Right ventricle myocardium inferior (tissue), 1 donor: Measurements from ENCODE around the gene NRIP1. TPM values are rescaled to one million over a fixed set of nuclear protein-coding genes. Genes with fewer than 3 reads are reported as not detected.
"Not testable (repeated sequence)": the region's sequence is repeated elsewhere in the genome, so short reads cannot be mapped to it uniquely, and the experiment has no call there.

ENCODE experiments used
- ATAC-seq: fragments of 200-7000 bp; cut with Tn5 transposase; one replicate; pipeline ENCODE4 v1.9.1; 2020; ENCODE audit warnings: mild to moderate bottlenecking, moderate library complexity
- DNase-seq: peaks from one replicate; pipeline ENCODE4 v3.0.0; 2021; ENCODE audit errors: missing footprints
- intact Hi-C: fragments of 100-400 bp; cut with DNase I; formaldehyde crosslinking; loops from one replicate; pipeline ENCODE4 v1.11.0; 2022
- total RNA-seq: library from RNA; stranded (reverse); fragmentation: NEBNext Ultra II Directional; extraction: Animal tissue kit (Norgen Biotek cat#: 25700); gene quantifications from one replicate; pipeline ENCODE4 v1.2.1, GENCODE V29; 2021
- donor health status: DM: no; HTN: yes; CAD: no; lungs with severe emphysema.

The NRIP1 gene
- total RNA-seq, 1 donor from 2014 or later = 16.0 TPM

DNA sequence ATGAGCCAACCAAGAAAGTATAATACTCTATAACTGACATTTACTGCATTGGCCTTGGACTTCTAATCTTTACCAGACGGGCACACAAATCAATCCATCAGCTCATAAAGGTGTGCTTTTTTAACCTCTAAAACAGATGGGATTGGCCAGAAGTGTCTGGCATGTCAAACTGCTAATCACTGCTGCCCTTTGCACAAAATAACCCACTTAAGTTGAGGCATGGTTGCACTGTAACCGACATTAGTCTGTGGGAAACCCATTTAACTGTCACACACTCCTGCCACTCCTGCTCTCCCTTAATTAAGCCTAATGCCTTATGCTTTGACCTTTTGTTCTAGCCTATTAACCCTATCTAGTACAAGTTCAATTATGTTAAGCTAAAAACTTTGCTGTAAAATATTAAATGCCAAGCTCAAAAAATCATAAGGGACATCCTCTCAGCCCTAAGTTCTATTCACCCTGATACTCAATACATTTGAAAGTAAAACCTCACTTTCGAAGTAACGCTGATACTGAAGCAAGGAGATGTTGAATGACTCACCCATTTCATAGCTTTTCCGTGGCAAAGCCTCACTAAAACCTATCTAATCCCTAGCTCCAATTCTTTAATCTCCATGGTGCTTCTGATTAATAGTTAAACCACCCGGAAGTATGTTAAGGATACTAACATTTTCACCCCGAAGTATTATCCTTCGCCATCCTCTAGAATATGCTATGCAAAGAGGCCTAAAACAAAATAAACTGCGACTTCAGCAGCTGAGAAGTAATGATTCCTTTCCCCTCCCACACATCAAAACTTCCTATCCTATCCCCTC is 12.9 kb downstream of the NRIP1 start:
- intact Hi-C loops = no loop called here
- DNase-seq = no peak
- no peak for ATAC-seq

DNA sequence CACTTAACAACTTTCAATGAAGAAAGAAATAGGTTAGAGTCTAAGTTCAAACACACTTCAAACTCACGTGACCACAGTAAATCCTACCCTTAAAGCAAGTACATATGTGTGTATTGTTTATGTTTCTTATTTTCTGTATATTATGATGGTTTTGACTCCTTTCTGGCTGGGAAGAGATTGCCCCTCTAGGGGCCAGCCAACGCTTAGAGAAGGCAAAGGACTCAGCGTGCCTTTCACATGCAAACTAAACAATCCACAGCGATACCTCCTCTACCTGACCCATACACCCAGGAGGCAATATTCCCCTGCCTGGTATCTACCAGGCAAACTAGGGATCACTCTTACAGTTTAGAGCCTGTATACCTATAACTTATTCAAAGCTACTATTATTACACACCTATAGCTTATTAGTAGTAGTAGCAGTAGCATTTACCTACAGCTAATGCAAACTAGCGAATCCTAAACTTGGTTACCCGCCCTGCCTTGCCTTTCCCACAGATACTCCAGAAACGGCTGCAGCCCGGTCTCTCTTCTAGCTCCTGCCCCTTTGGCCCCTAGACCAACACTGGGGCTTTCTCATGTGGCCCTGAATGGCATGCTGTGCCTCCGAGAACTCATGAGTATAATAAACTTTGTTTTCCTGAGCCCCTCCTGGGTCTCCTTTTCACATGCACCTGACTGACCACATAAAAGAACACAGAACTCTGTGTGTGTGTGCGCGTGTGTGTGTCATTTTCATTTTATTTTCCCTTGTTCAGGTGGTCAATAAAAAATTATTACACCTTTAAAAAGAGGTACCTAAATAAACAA is 14.0 kb downstream of the NRIP1 start:
- DNase-seq (no peak), ATAC-seq (no peak)
- intact Hi-C loops = no loop called here

DNA sequence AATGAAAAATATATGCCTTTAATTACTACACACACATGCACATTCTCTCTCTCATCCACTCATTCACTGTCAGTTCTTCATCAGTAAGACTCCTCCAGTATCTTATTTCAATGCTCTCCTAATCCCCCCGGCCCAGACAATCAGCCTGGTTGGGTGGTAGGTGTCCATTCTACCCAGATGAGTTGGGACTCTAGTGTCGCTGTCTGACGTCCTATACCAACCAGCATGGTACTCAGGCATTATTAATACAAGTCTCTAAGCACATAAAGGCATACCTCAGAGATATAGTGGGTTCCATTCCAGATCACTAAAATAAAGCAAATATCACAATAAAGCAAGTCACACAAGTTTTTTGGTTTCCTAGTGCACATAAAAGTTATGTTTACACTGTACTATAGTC is 19.8 kb downstream of the NRIP1 start:
- no peak for ATAC-seq
- no peak for DNase-seq
- intact Hi-C loops = no loop called here

DNA sequence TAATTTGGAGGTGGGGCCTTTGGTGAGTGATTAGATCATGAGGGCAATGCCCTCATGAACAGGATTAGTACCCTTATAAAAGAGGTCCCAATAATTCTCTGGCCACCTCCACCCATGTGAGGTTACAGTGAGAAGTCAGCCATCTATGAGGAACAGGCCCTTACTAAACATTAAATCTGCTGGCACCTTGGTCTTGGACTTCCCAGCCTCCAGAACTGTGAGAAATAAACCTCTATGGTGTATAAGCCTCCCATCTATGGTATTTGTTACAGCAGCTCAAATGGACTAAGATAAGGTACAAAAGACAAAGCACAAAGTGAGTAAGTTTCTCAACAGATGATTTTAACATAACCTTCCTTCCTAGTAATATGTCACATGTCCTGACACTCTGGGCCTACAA is 22.3 kb downstream of the NRIP1 start:
- intact Hi-C loops = no loop called here
- ATAC-seq (no peak), DNase-seq (no peak)

DNA sequence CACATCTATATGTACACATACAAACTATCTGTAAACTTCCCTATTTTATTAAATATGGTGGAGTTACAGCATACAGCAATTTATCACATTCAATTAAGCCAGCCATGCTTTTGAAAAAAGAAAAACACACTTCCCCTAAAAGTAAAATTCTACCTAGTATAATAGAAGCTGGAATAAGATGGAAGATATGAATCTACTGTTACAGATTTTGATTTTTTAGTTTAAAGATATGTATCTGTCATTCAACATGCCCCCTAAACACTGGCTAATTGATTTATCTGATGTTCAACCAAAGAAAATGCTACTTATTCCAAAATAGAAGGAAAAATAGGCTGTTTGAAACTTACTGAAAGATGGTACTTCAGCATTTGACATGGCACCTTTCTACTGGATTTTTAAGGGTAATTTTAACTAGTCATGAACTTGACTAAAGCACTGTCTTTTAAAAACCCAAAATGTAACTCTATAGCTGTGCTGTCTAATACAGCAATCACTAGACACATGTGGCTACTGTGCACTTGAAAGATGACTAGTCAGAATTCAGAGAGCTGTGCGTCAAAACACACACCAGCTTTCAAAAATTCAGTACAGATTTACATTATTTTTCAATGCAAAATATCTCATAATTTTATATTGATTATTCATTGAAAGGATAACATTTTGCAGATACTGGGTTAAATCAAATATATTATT is 25.0 kb downstream of the NRIP1 start:
- DNase-seq (no peak), ATAC-seq (no peak)
- intact Hi-C loops = no loop called here

DNA sequence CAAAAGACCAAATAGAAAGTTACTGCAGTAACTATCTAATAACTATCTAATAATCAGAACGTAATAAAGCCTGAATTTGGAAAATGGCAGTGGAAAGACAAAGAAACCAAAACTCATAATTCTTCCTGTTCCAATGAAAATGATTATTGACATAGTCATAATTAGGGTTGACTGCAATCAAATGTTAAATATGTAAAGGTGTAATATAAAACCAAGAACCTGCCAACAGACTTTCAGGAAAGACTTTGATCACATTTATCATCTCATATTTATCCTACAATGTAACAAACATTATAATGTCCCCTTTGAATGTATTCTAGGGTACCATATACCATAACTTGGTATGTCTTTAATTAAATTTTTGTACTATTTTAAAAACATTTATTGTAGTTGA is 26.9 kb downstream of the NRIP1 start:
- DNase-seq (no peak), ATAC-seq (no peak)
- intact Hi-C loops = no loop called here

DNA sequence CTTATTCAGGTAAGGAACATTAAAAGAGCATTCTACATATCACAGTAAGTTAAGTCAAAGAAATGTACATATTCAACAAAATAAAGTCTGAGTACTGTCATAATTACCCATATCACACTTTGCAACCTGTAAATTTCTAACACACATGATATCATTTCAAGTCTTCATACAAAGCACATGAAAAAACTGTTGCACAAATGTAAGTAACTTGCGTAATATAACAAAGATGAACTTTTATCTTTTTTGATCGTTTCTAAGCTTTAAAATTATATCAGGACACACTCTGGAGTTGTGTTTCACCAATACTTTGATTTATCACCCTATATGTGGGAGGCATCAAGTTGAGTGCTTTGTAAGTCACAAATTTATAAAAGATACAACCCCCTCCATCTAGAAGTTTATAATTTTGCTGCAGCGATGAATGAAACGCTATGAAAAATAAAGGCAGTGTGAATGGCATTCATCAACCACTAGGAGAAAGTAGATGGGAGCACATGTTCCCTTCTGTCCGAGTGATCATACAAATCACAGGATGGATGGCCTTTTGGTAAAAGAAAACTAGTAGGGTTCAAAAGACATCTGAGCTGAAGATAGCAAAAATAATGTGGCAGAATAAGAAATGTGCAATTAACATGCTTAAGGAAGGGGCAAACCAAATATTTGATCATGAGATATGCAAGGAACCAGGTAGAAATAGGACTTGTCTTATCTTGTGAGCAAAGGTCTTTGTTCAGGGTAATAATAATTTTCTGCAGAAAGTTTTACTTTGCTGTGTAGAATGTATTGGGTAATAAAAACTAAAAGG is 27.5 kb downstream of the NRIP1 start:
- intact Hi-C loops = no loop called here
- ATAC-seq (no peak), DNase-seq (no peak)

DNA sequence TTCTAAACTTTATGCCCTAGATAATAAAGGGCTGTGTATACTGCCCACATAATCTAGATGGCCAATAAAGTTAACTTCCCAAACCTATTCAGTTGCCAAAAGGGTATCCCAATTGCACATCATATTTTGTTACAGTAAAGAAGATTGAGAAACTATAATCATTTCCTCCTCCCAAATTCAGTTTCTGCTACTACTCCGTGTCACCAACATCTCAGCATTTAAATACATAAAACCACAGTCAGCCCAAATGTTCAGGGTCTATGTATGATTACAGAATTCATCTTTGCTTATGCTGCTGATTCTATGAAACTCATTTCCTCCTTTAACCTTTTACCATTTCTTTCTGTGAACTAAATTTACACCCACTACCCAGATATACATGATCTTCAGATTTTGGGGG is 28.6 kb downstream of the NRIP1 start:
- DNase-seq = no peak
- no peak for ATAC-seq
- intact Hi-C loops = no loop called here

DNA sequence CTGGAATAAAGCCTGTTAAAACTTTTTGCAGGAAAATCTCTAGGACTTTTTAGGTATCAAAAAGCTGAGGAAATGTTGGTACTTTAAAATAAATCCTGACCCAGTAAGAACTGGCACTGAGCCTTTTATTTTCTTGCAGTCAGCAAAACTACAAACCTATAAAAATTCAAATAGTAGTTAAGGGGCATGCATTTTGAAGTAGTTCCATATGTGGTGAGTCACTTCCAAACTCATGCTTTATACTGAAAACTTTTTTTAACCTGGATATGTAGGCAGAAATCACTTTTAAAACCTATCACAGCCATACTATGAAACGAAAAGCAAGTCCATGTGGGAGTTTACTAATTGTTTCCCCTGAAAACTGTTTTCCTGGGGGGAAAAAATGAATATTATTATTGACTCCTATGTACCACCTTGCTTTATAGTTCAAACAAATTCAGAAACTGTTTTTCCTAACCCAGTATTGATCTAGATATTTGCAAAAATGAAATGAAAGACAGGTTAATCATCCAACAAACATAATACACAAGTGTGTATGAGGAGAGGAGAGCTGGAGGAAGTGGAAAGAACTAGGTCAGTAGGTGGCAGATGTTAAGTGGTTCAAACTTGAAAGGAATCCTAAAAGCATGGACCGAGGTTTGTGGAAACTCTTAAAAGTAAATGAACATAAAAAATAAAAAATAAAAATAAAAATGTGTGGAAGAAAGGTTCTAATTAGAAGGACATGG is 30.5 kb downstream of the NRIP1 start:
- ATAC-seq = no peak
- intact Hi-C loops = no loop called here
- no peak for DNase-seq

DNA sequence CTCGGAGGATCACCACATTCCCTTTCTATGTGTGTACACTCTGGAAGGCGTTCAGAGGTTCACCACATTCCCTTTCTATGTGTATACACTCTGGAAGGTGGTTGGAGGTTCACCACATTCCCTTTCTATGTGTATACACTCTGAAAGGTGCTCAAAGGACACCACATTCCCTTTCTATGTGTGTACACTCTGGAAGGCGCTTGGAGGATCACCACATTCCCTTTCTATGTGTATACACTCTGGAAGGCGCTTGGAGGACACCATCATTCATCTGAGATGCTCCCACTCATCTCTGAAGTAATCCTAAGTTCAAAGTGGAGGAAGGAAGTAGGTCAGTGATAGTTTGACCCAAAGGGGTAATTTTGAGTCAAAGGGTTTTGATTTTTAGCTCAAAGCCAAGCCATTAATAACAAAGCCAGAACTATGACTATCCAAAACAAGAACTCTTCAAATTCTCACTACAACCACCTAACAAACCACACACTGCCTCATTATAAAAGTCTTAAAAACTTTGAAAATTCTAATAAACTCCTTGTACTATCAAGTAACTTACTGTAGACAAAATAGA is 32.9 kb downstream of the NRIP1 start:
- no peak for ATAC-seq
- intact Hi-C loops = no loop called here
- DNase-seq = no peak

DNA sequence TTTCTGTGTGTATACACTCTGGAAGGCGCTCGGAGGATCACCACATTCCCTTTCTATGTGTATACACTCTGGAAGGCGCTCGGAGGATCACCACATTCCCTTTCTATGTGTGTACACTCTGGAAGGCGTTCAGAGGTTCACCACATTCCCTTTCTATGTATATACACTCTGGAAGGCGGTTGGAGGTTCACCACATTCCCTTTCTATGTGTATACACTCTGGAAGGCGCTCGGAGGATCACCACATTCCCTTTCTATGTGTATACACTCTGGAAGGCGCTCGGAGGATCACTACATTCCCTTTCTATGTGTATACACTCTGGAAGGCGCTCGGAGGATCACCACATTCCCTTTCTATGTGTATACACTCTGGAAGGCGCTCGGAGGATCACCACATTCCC is 33.4 kb downstream of the NRIP1 start:
- DNase-seq, ATAC-seq, intact Hi-C loops: not testable (repeated sequence)

DNA sequence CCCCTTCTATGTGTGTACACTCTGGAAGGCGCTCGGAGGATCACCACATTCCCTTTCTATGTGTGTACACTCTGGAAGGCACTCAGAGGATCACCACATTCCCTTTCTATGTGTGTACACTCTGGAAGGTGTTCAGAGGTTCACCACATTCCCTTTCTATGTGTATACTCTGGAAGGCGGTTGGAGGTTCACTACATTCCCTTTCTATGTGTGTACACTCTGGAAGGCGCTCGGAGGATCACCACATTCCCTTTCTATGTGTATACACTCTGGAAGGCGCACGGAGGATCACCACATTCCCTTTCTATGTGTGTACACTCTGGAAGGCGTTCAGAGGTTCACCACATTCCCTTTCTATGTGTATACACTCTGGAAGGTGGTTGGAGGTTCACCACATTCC is 33.9 kb downstream of the NRIP1 start:
- intact Hi-C loops = not testable (repeated sequence)

DNA sequence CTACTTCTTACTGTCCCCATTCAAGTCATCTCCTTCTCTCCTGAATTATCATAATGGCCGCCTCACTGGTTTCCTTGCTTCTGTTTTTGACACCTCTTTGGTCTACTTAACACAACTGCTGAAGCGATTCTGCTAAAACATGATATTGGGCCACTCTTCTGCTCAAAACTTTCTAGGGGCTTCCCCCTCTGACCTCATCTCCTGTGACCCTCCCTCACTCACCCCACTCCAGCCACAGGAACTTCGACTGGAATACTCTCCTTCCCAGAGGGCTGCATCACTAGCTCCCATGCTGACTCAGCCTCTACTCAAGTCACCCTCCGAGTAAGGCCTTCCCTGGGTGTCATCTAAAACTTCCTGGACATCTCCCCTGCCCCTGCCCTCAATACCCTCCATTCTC is 35.7 kb downstream of the NRIP1 start:
- intact Hi-C loops = no loop called here
- no peak for ATAC-seq

More for the DNA sequence above, 33.9 kb downstream of the NRIP1 start:
- ATAC-seq, DNase-seq: not testable (repeated sequence)

DNA sequence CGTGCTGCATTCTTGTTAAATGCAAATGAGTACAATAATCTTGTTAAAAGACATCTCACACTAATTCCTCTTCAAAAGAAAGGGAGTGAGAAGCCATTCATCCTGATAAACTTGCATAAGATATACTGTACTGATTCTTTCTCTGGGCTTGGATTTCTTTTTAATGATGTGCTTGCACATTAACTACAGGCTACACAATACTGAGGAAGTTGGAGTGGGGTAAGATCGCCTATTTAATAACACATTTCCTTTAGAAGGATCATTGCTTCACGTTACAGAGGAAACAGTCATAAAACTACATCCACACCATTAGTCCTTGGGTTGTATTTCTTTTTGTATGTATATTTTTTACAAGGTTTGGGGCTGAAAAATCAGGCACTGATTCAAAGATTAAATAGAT is 36.6 kb downstream of the NRIP1 start:
- intact Hi-C loops = no loop called here
- ATAC-seq (no peak), DNase-seq (no peak)

More for the DNA sequence above, 35.7 kb downstream of the NRIP1 start:
- DNase-seq = no peak

DNA sequence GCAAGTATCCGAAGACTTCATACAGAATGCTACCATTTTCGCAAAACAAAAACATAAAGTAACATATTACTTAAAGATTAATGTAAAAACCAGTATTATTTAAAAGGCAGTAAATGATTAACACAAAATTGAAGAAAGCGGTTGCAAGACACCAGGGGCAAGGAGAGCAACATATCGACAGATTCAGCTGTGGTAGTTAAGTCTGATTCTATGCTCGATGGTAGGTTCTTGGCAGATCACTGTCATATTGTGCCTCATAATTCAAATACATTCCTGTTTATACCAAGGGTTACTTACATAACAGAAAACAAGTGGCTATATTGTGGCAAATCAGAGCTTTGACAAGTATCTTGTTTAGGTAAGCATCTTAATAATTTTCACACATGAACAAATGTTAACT is 37.7 kb downstream of the NRIP1 start:
- no peak for ATAC-seq
- no peak for DNase-seq
- intact Hi-C loops = no loop called here

DNA sequence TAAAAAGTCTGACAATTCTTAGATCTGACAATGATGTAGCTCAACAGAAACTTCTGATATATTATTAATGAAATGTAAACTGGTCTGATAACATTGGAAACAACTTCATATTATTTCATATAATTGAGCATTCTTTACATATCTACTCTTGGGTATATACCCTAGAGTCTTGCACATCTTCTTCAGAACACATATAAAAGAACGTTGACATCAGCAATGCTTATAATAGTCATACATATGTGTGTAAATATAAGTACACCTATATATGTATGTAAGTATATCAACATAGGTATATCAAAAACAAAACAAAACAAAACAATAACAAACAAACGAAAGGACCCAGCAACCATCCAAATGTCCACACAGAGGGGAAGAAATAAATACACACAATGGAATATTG is 38.4 kb downstream of the NRIP1 start:
- ATAC-seq (no peak), DNase-seq (no peak)

DNA sequence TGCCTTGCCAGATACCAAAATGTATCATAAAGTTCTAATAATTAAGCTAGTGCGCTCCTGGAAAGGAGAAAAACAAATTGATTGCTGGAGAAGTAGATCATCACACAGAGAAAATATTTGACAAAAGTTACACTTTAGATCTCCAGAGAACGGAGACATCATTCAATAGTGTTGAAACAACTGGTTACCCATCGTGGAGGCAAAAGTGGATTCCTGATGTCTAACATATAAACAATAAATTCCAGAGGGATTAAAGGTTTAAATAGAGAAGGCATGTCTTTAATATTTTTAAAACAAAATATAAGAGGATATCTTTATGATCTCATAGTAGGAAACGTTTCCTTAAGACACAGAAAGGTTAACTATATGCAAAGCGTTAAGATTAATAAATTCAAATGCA is 41.0 kb downstream of the NRIP1 start:
- intact Hi-C loops = no loop called here
- no peak for ATAC-seq
- no peak for DNase-seq

More for the DNA sequence above, 38.4 kb downstream of the NRIP1 start:
- intact Hi-C loops = no loop called here
